ENCODE data around the gene GPD1L. TPM values are rescaled to one million over a fixed set of nuclear protein-coding genes. Genes with fewer than 3 reads are reported as not detected.
"Not testable (repeated sequence)": the region's sequence is repeated elsewhere in the genome, so short reads cannot be mapped to it uniquely, and the experiment has no call there.

Gene GPD1L
- total RNA-seq, 1 donor from 2014 or later: 11.2 TPM

GRCh38 chr3:32105291-32106131, 909 bp upstream of the GPD1L start:
- no peaks in the 10 kb centered on the region for H3K36me3 ChIP-seq (ENCODE audit: insufficient read depth, low read length)

DNA sequence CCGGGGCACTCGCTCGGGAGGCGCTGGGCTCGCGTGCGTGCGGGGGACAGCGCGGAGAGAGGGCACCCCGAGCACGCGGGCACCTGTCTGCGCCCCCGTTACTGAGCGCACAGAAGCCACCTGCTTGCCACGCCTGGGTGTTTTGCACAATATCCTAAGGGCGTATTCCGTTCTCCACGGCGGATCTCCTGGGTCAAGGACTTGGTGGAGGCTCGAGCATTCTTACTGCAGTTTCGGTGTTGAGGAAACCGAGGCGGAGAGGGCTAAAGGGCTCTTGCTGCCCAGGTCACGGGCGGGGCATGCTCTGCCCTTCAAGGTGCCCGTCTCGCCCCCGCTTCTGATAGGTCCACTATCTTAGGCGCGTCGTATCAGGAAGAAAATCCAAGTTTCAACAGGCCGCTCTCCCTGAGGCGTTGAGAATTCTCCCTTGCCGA, 526 bp downstream of the GPD1L start:
- Mint-ChIP-seq H3K4me3 (ENCODE audit: unreplicated experiment) (peak overlapping the region; percentile 96), H3K27me3 (ENCODE audit: low read depth, unreplicated experiment) (peaks cover 21% of the 10 kb centered on the region), H3K36me3 (ENCODE audit: low read depth, unreplicated experiment) (no peaks in the 10 kb centered on the region), H3K27ac (ENCODE audit: unreplicated experiment) (no peak overlapping the region), H3K4me1 (ENCODE audit: low read depth, unreplicated experiment) (peaks cover 6% of the 10 kb centered on the region), H3K9me3 (ENCODE audit: unreplicated experiment) (peaks cover 17% of the 10 kb centered on the region)
- Histone ChIP-seq H3K27me3 (ENCODE audit: insufficient read depth, low read length) (no peaks in the 10 kb centered on the region), H3K9me3 (ENCODE audit: insufficient read depth, low read depth, low read length) (no peaks in the 10 kb centered on the region), H3K4me2 (ENCODE audit: low read length) (peak overlapping the region; percentile 94), H3K4me1 (ENCODE audit: insufficient read depth, low read length) (peaks cover 5% of the 10 kb centered on the region), H3K36me3 (ENCODE audit: insufficient read depth, low read length) (no peaks in the 10 kb centered on the region), H3K4me3 (ENCODE audit: insufficient read depth, low read depth, low read length) (peak overlapping the region; percentile 64), H2AFZ (ENCODE audit: low read depth, low read length) (peak overlapping the region; percentile 82), H4K20me1 (ENCODE audit: insufficient read depth, low read length) (no peaks in the 10 kb centered on the region), H3K27ac (ENCODE audit: low read depth, low read length) (no peak overlapping the region), H3K9ac (ENCODE audit: low read length) (peak overlapping the region; percentile 60), H3K79me2 (ENCODE audit: insufficient read depth, low read length) (no peaks in the 10 kb centered on the region)
- no peak for FAIRE-seq
- no peak for DNase-seq (ENCODE audit: low read depth)
- TF ChIP-seq CTCF (IDR thresholded peaks at IDR 0.05; ENCODE audit: insufficient read depth, low read depth, low read length): no peak

More at GRCh38 chr3:32105291-32106131, 909 bp upstream of the GPD1L start:
- Histone ChIP-seq H4K20me1 (ENCODE audit: insufficient read depth, low read length) (no peaks in the 10 kb centered on the region), H3K4me2 (ENCODE audit: low read length) (peak overlapping the region; percentile 94), H3K79me2 (ENCODE audit: insufficient read depth, low read length) (no peaks in the 10 kb centered on the region), H3K9ac (ENCODE audit: low read length) (no peak overlapping the region), H3K27ac (ENCODE audit: low read depth, low read length) (no peak overlapping the region), H3K27me3 (ENCODE audit: insufficient read depth, low read length) (no peaks in the 10 kb centered on the region), H3K9me3 (ENCODE audit: insufficient read depth, low read depth, low read length) (peaks cover 9% of the 10 kb centered on the region), H3K4me3 (ENCODE audit: insufficient read depth, low read depth, low read length) (peak overlapping the region; percentile 64), H3K4me1 (ENCODE audit: insufficient read depth, low read length) (peaks cover 5% of the 10 kb centered on the region), H2AFZ (ENCODE audit: low read depth, low read length) (peak overlapping the region; percentile 100)
- Mint-ChIP-seq H3K27ac (ENCODE audit: unreplicated experiment) (peak overlapping the region; percentile 66), H3K9me3 (ENCODE audit: unreplicated experiment) (peaks cover 29% of the 10 kb centered on the region), H3K36me3 (ENCODE audit: low read depth, unreplicated experiment) (no peaks in the 10 kb centered on the region), H3K27me3 (ENCODE audit: low read depth, unreplicated experiment) (peaks cover 21% of the 10 kb centered on the region), H3K4me3 (ENCODE audit: unreplicated experiment) (peak overlapping the region; percentile 82), H3K4me1 (ENCODE audit: low read depth, unreplicated experiment) (peaks cover 6% of the 10 kb centered on the region)
- FAIRE-seq (no peak), DNase-seq (ENCODE audit: low read depth) (no peak)
- no peak for TF ChIP-seq CTCF (IDR thresholded peaks at IDR 0.05; ENCODE audit: insufficient read depth, low read depth, low read length)
- no peak for TF ChIP-seq EZH2 (IDR thresholded peaks at IDR 0.05; ENCODE audit: insufficient read depth, low read length)

DNA sequence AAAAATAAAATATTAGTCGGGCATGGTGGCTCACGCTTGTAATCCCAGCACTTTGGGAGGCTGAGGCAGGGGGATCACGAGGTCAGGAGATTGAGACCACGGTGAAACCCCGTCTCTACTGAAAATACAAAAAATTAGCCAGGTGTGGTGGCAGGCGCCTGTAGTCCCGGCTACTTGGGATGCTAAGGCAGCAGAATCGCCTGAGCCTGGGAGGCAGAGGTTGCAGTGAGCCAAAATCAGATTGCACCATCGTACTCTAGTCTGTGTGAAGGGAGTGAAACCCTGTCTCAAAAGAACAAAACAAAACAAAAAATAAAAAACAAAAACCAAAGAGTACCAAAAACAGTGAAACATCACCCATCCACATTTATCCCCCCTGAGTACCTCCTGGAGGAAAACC, 1.8 kb downstream of the GPD1L start:
- H3K27ac ChIP-seq (ENCODE audit: low read depth, low read length); H3K79me2 ChIP-seq (ENCODE audit: insufficient read depth, low read length); FAIRE-seq; H4K20me1 ChIP-seq (ENCODE audit: insufficient read depth, low read length); H3K27me3 ChIP-seq (ENCODE audit: insufficient read depth, low read length); DNase-seq (ENCODE audit: low read depth); H2AFZ ChIP-seq (ENCODE audit: low read depth, low read length); H3K9ac ChIP-seq (ENCODE audit: low read length); H3K4me2 ChIP-seq (ENCODE audit: low read length); H3K4me3 ChIP-seq (ENCODE audit: insufficient read depth, low read depth, low read length); H3K4me1 ChIP-seq (ENCODE audit: insufficient read depth, low read length); H3K4me1 Mint-ChIP-seq (ENCODE audit: low read depth, unreplicated experiment); H3K36me3 Mint-ChIP-seq (ENCODE audit: low read depth, unreplicated experiment); H3K27ac Mint-ChIP-seq (ENCODE audit: unreplicated experiment); H3K36me3 ChIP-seq (ENCODE audit: insufficient read depth, low read length); H3K4me3 Mint-ChIP-seq (ENCODE audit: unreplicated experiment); H3K9me3 ChIP-seq (ENCODE audit: insufficient read depth, low read depth, low read length): not testable (repeated sequence)
- Mint-ChIP-seq H3K27me3 (ENCODE audit: low read depth, unreplicated experiment) (peaks cover 21% of the 10 kb centered on the region), H3K9me3 (ENCODE audit: unreplicated experiment) (peaks cover 11% of the 10 kb centered on the region)

All from astrocyte (in vitro differentiated cells and primary cell).